Colonic mucosa (tissue), 4 donors: ENCODE results near the gene CEP68. TPM values are rescaled to one million over a fixed set of nuclear protein-coding genes. Genes with fewer than 3 reads are reported as not detected.

Experiments used
- DNase-seq: peaks from one replicate; pipeline ENCODE4 v3.0.0-alpha.2; 2020
- H3K27ac ChIP-seq: fragments of 200-600 bp; one replicate; pipeline ENCODE4 v1.8.0; 2021
- H3K27me3 ChIP-seq: fragments of 200-600 bp; one replicate; pipeline ENCODE4 v1.8.0; 2021
- H3K36me3 ChIP-seq: fragments of 200-600 bp; one replicate; pipeline ENCODE4 v1.8.0; 2021
- H3K4me1 ChIP-seq: fragments of 200-600 bp; one replicate; pipeline ENCODE4 v1.8.0; 2021; ENCODE audit warnings: mild to moderate bottlenecking
- H3K4me3 ChIP-seq: fragments of 200-600 bp; one replicate; pipeline ENCODE4 v1.8.0; 2021
- H3K9ac ChIP-seq, 2 donors: one replicate each; pipeline ENCODE4 v1.7.0; 2013; ENCODE audit warnings: control low read depth in 2 of 2, low read depth in 2 of 2, low read length in 2 of 2
- H3K9me3 ChIP-seq: fragments of 200-600 bp; one replicate; pipeline ENCODE4 v1.8.0; 2021
- CTCF ChIP-seq: fragments of 200-600 bp; IDR thresholded peaks from one replicate; pipeline ENCODE4 v1.8.0; 2022; ENCODE audit warnings: antibody characterized with exemption, mild to moderate bottlenecking
- intact Hi-C: fragments of 100-400 bp; cut with DNase I; formaldehyde crosslinking; loops from one replicate; pipeline ENCODE4 v1.14.1; 2022
- total RNA-seq, 2 donors: library from RNA; stranded (reverse); fragmentation: NEBNext Ultra II Directional in 1 of 2; extraction: Animal tissue kit (Norgen Biotek cat#: 25700) in 1 of 2; gene quantifications; one replicate each; pipeline ENCODE4 v1.2.1, GENCODE V29; 2021
- donor health status: healthy.
- donor health status: DM: no; HTN: no; CAD: no.
- donor health status: DM: no; HTN: no; CAD: no.

The CEP68 gene
- total RNA-seq, 2 donors from 2014 or later, result 7.1 to 8.5 TPM

GRCh38 chr2:65022189-65022588, 34.0 kb upstream of the CEP68 start:
- no peak for TF ChIP-seq CTCF
- intact Hi-C loops, result no loop called here
- no peaks in the 10 kb centered on the region for H3K36me3 ChIP-seq

DNA sequence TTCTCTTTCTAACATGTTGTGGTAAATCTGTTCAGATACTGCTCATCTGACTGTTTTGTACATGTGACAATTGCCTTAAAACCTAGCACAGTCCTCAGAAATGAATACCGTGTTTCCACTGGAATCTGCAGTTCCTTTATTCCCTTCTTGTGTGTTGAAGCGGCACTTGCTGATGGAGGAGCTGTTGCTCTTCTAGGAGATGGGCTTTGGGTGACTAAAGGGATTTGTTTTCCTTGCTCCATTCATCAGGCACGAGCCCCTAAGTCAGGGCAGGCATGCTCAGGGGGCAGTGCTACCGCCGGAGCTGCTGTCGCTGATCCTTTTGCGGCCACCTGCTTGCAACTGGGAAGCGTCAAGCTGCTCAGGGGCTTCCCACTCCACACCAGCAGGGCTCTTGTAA, 32.5 kb upstream of the CEP68 start:
- H3K27me3 ChIP-seq, result no peaks in the 10 kb centered on the region
- no peaks in the 10 kb centered on the region for H3K9me3 ChIP-seq
- TF ChIP-seq CTCF, result no peak
- no peak overlapping the region for H3K9ac ChIP-seq
- DNase-seq, result no peak
- H3K36me3 ChIP-seq, result no peaks in the 10 kb centered on the region
- H3K4me1 ChIP-seq, result peaks cover 8% of the 10 kb centered on the region
- no peak overlapping the region for H3K4me3 ChIP-seq
- H3K27ac ChIP-seq, result no peak overlapping the region
- intact Hi-C loops, result no loop called here

More at GRCh38 chr2:65022189-65022588, 34.0 kb upstream of the CEP68 start:
- H3K9me3 ChIP-seq, result no peaks in the 10 kb centered on the region
- no peaks in the 10 kb centered on the region for H3K27me3 ChIP-seq
- no peak for DNase-seq
- H3K27ac ChIP-seq, result no peak overlapping the region
- no peak overlapping the region for H3K9ac ChIP-seq
- H3K4me1 ChIP-seq, result peaks cover 8% of the 10 kb centered on the region
- no peak overlapping the region for H3K4me3 ChIP-seq

- intact Hi-C loops, result no loop called here
- H3K4me1 ChIP-seq, result peaks cover 8% of the 10 kb centered on the region
- TF ChIP-seq CTCF, result no peak
- no peaks in the 10 kb centered on the region for H3K27me3 ChIP-seq
- no peaks in the 10 kb centered on the region for H3K36me3 ChIP-seq
- H3K27ac ChIP-seq, result no peak overlapping the region
- H3K9me3 ChIP-seq, result no peaks in the 10 kb centered on the region
- DNase-seq, result no peak
- peak overlapping the region in 1 of 2 donors; percentile 5 for H3K9ac ChIP-seq
- H3K4me3 ChIP-seq, result no peak overlapping the region
Observed at GRCh38 chr2:65024149-65024829, 31.9 kb upstream of the CEP68 start.

GRCh38 chr2:65025453-65026123, 30.6 kb upstream of the CEP68 start:
- intact Hi-C loops, result no loop called here
- no peaks in the 10 kb centered on the region for H3K36me3 ChIP-seq
- peaks cover 8% of the 10 kb centered on the region for H3K4me1 ChIP-seq
- H3K27ac ChIP-seq, result peak overlapping the region; percentile 57
- peak overlapping the region in 1 of 2 donors; percentile 3 for H3K9ac ChIP-seq
- no peaks in the 10 kb centered on the region for H3K9me3 ChIP-seq
- no peak for DNase-seq
- H3K4me3 ChIP-seq, result no peak overlapping the region
- H3K27me3 ChIP-seq, result no peaks in the 10 kb centered on the region
- TF ChIP-seq CTCF, result no peak

DNA sequence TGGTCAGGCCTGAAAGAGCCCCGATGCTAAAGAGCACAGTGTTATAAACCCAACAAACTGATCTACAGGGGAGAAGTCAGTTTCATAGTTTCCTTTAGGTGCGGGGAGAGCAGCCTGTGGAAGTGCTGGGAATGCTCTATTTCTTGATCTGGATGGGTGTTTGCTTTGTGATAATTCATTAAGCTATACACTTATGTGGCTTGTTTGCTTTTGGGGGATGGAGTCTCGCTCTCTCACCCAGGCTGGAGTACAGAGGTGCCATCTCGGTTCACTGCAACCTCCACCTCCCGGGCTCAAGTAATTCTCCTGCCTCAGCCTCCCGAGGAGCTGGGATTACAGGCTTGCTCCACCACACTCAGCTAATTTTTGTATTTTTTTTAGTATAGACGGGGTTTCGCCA, 30.1 kb upstream of the CEP68 start:
- H3K9me3 ChIP-seq, result no peaks in the 10 kb centered on the region
- H3K36me3 ChIP-seq, result no peaks in the 10 kb centered on the region
- H3K4me3 ChIP-seq, result no peak overlapping the region
- H3K4me1 ChIP-seq, result peaks cover 8% of the 10 kb centered on the region
- H3K27me3 ChIP-seq, result no peaks in the 10 kb centered on the region
- intact Hi-C loops, result no loop called here
- no peak for TF ChIP-seq CTCF
- peak; percentile 51 for DNase-seq
- peak overlapping the region; percentile 57 for H3K27ac ChIP-seq
- H3K9ac ChIP-seq, result peak overlapping the region in 1 of 2 donors; percentile 3
